HEK293 (cell line): Measurements from ENCODE around the gene KIAA0232.

Source experiments
- CTCF ChIA-PET: fragments of 350-600 bp; formaldehyde crosslinking; extraction: SDS; loops from one replicate; lab custom pipeline; 2021; ENCODE audit warnings: antibody characterized with exemption; lab: Yijun Ruan, JAX
- POLR2A ChIA-PET: fragments of 300-600 bp; formaldehyde crosslinking; extraction: SDS; loops from one replicate; lab custom pipeline; 2020; ENCODE audit warnings: antibody characterized with exemption, inconsistent platforms; lab: Yijun Ruan, JAX
- H3K27ac ChIP-seq: fragments of 200-500 bp; sonication (Bioruptor generic); 2 replicates; pipeline ENCODE4 v1.5.1; 2014; ENCODE audit warnings: low read depth, low read length, control low read depth, inconsistent platforms; ENCODE audit errors: extremely low read depth
- H3K36me3 ChIP-seq, 2 experiments: fragments of 200-500 bp in 1 of 2; sonication (Bioruptor generic) in 1 of 2; 1 replicate in 1 of 2; 2 replicates in 1 of 2; pipeline ENCODE4 v1.5.1; 2014 to 2017; ENCODE audit warnings: inconsistent platforms in 2 of 2, low read length in 2 of 2; ENCODE audit not compliant: control insufficient read depth in 2 of 2, insufficient read depth in 1 of 2
- H3K4me1 ChIP-seq: fragments of 200-500 bp; sonication (Bioruptor generic); 2 replicates; pipeline ENCODE4 v1.5.1; 2014; ENCODE audit warnings: mild to moderate bottlenecking, low read length, inconsistent platforms; ENCODE audit not compliant: control insufficient read depth, insufficient read depth
- H3K4me3 ChIP-seq: 2 replicates; pipeline ENCODE4 v1.5.1; 2011; ENCODE audit warnings: low read depth, mild to moderate bottlenecking, control low read depth, low read length, moderate library complexity
- H3K9me3 ChIP-seq: fragments of 200-500 bp; sonication (Bioruptor generic); 2 replicates; pipeline ENCODE4 v1.5.1; 2014; ENCODE audit warnings: low read depth, low read length, inconsistent platforms; ENCODE audit not compliant: control insufficient read depth, insufficient read depth
- ATF2 ChIP-seq: fragments of 450-650 bp; formaldehyde crosslinking; IDR thresholded peaks from 2 replicates; pipeline ENCODE4 v1.5.1; 2016; ENCODE audit warnings: missing biosample characterization, missing genetic modification characterization, low read depth
- GLI4 ChIP-seq: fragments of 450-650 bp; formaldehyde crosslinking; IDR thresholded peaks from 2 replicates; pipeline ENCODE4 v1.5.1; 2016; ENCODE audit warnings: missing biosample characterization, missing genetic modification characterization
- GLIS1 ChIP-seq: fragments of 450-650 bp; formaldehyde crosslinking; IDR thresholded peaks from 2 replicates; pipeline ENCODE4 v1.5.1; 2016; ENCODE audit warnings: missing biosample characterization, missing genetic modification characterization
- GLIS2 ChIP-seq: fragments of 450-650 bp; formaldehyde crosslinking; IDR thresholded peaks from 2 replicates; pipeline ENCODE4 v1.5.1; 2016; ENCODE audit warnings: missing biosample characterization, missing genetic modification characterization
- HOXD13 ChIP-seq: sonication (generic); formaldehyde crosslinking; IDR thresholded peaks from 2 replicates; pipeline ENCODE4 v1.8.0; 2022; ENCODE audit warnings: missing genetic modification reagents, borderline replicate concordance
- SALL2 ChIP-seq: fragments of 450-650 bp; formaldehyde crosslinking; IDR thresholded peaks from 2 replicates; pipeline ENCODE4 v1.5.0; 2017; ENCODE audit warnings: missing biosample characterization, mild to moderate bottlenecking, missing genetic modification characterization, borderline replicate concordance
- SETDB1 ChIP-seq: IDR thresholded peaks from one replicate; pipeline ENCODE4 v1.6.1; 2017; ENCODE audit warnings: mild to moderate bottlenecking, low read length, moderate library complexity, mixed read lengths; ENCODE audit not compliant: insufficient read length
- SP2 ChIP-seq: fragments of 450-650 bp; formaldehyde crosslinking; IDR thresholded peaks from 2 replicates; pipeline ENCODE4 v1.5.1; 2016; ENCODE audit warnings: missing biosample characterization, missing genetic modification characterization
- TSHZ1 ChIP-seq: fragments of 450-650 bp; formaldehyde crosslinking; IDR thresholded peaks from 2 replicates; pipeline ENCODE4 v1.5.1; 2016; ENCODE audit warnings: missing biosample characterization, missing genetic modification characterization, borderline replicate concordance
- ZBTB20 ChIP-seq: fragments of 450-650 bp; formaldehyde crosslinking; IDR thresholded peaks from 2 replicates; pipeline ENCODE4 v1.5.1; 2016; ENCODE audit warnings: missing biosample characterization, missing genetic modification characterization
- ZNF112 ChIP-seq: fragments of 450-650 bp; formaldehyde crosslinking; IDR thresholded peaks from 2 replicates; pipeline ENCODE4 v1.5.0; 2017; ENCODE audit warnings: missing biosample characterization, missing genetic modification characterization
- ZNF132 ChIP-seq: fragments of 450-650 bp; formaldehyde crosslinking; IDR thresholded peaks from 2 replicates; pipeline ENCODE4 v1.5.1; 2017; ENCODE audit warnings: missing biosample characterization, missing genetic modification characterization, borderline replicate concordance
- ZNF175 ChIP-seq: fragments of 450-650 bp; formaldehyde crosslinking; IDR thresholded peaks from 2 replicates; pipeline ENCODE4 v1.5.1; 2016; ENCODE audit warnings: missing biosample characterization, missing genetic modification characterization
- ZNF184 ChIP-seq: fragments of 450-650 bp; IDR thresholded peaks from 2 replicates; pipeline ENCODE4 v1.5.1; 2018; ENCODE audit warnings: missing biosample characterization, mild to moderate bottlenecking, missing genetic modification characterization
- ZNF223 ChIP-seq: fragments of 450-650 bp; formaldehyde crosslinking; IDR thresholded peaks from 2 replicates; pipeline ENCODE4 v1.5.1; 2016; ENCODE audit warnings: missing biosample characterization, missing genetic modification characterization
- ZNF558 ChIP-seq: fragments of 450-650 bp; formaldehyde crosslinking; IDR thresholded peaks from 2 replicates; pipeline ENCODE4 v1.5.1; 2016; ENCODE audit warnings: missing biosample characterization, missing genetic modification characterization
- ZNF600 ChIP-seq: fragments of 450-650 bp; formaldehyde crosslinking; IDR thresholded peaks from 2 replicates; pipeline ENCODE4 v1.5.1; 2016; ENCODE audit warnings: missing biosample characterization, missing genetic modification characterization
- ZNF621 ChIP-seq: fragments of 450-650 bp; formaldehyde crosslinking; IDR thresholded peaks from 2 replicates; pipeline ENCODE4 v1.5.1; 2017; ENCODE audit warnings: missing biosample characterization, missing genetic modification characterization
- ZNF624 ChIP-seq: fragments of 450-650 bp; formaldehyde crosslinking; IDR thresholded peaks from 2 replicates; pipeline ENCODE4 v1.5.1; 2017; ENCODE audit warnings: missing biosample characterization, missing genetic modification characterization
- ZNF629 ChIP-seq: fragments of 450-650 bp; formaldehyde crosslinking; IDR thresholded peaks from 2 replicates; pipeline ENCODE4 v1.5.1; 2017; ENCODE audit warnings: missing biosample characterization, missing genetic modification characterization
- ZNF639 ChIP-seq: fragments of 450-650 bp; formaldehyde crosslinking; IDR thresholded peaks from 2 replicates; pipeline ENCODE4 v1.5.1; 2016; ENCODE audit warnings: missing biosample characterization, missing genetic modification characterization
- ZNF660 ChIP-seq: fragments of 450-650 bp; IDR thresholded peaks from 2 replicates; pipeline ENCODE4 v1.5.1; 2018; ENCODE audit warnings: missing biosample characterization, mild to moderate bottlenecking, missing genetic modification characterization
- ZNF768 ChIP-seq: fragments of 450-650 bp; formaldehyde crosslinking; IDR thresholded peaks from 2 replicates; pipeline ENCODE4 v1.5.1; 2018; ENCODE audit warnings: missing biosample characterization, mild to moderate bottlenecking, missing genetic modification characterization

KIAA0232 gene

GRCh38 chr4:6848717-6849305 lies 66.3 kb downstream of the KIAA0232 start (continued):
- TF ChIP-seq TSHZ1 (tag by site-specific recombination) (no peak), ZNF639 (tag by site-specific recombination) (no peak), ATF2 (tag by site-specific recombination) (no peak), SP2 (tag by site-specific recombination) (no peak), ZNF600 (no peak), ZNF621 (no peak), ZNF624 (tag by site-specific recombination) (no peak), ZNF175 (tag by site-specific recombination) (no peak), HOXD13 (CRISPR knock-in tag) (no peak), ZNF660 (no peak)

GRCh38 chr4:6849691-6850090 lies 67.2 kb downstream of the KIAA0232 start:
- H3K4me1 ChIP-seq = no peaks in the 10 kb centered on the region
- no peak for TF ChIP-seq ZNF223 (tag by site-specific recombination)
- no peak for TF ChIP-seq ZNF629
- no peak for TF ChIP-seq GLIS2
- no peak for TF ChIP-seq ZNF132
- TF ChIP-seq ZBTB20 = no peak
- TF ChIP-seq ZNF621 = no peak
- no peak for TF ChIP-seq SALL2 (tag by site-specific recombination)
- TF ChIP-seq ZNF768 (tag by site-specific recombination) = no peak
- TF ChIP-seq ZNF558 (tag by site-specific recombination) = no peak
- no peak for TF ChIP-seq ZNF112 (tag by site-specific recombination)
- no peak for TF ChIP-seq GLIS1 (tag by site-specific recombination)
- TF ChIP-seq ZNF184 (tag by site-specific recombination) = no peak
- no peak for TF ChIP-seq GLI4
- TF ChIP-seq SETDB1 = no peak
- no peak overlapping the region for H3K4me3 ChIP-seq
- CTCF ChIA-PET = no interaction called here
- no peaks in the 10 kb centered on the region for H3K9me3 ChIP-seq
- peaks cover 5 to 45% of the 10 kb centered on the region in 2 experiments; a peak in 2 of 3 replicates for H3K36me3 ChIP-seq
- POLR2A ChIA-PET = interaction anchor here (0.6 kb wide), 1 partner anchor 11 kb away, joined by 8 read pairs; no protein-coding TSS in a partner anchor
- no peak overlapping the region for H3K27ac ChIP-seq
